Measurements from ENCODE around the gene NR3C1. TPM values are rescaled to one million over a fixed set of nuclear protein-coding genes. Genes with fewer than 3 reads are reported as not detected.

The NR3C1 gene
- total RNA-seq, 4 donors from 2014 or later = 40.4 to 55.0 (median 45.2) TPM

GRCh38 chr5:143319437-143320227 is 83.9 kb downstream of the NR3C1 start:
- TF ChIP-seq, protein P1, sequence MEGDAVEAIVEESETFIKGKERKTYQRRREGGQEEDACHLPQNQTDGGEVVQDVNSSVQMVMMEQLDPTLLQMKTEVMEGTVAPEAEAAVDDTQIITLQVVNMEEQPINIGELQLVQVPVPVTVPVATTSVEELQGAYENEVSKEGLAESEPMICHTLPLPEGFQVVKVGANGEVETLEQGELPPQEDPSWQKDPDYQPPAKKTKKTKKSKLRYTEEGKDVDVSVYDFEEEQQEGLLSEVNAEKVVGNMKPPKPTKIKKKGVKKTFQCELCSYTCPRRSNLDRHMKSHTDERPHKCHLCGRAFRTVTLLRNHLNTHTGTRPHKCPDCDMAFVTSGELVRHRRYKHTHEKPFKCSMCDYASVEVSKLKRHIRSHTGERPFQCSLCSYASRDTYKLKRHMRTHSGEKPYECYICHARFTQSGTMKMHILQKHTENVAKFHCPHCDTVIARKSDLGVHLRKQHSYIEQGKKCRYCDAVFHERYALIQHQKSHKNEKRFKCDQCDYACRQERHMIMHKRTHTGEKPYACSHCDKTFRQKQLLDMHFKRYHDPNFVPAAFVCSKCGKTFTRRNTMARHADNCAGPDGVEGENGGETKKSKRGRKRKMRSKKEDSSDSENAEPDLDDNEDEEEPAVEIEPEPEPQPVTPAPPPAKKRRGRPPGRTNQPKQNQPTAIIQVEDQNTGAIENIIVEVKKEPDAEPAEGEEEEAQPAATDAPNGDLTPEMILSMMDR (IDR thresholded peaks at IDR 0.05) = no peak
- intact Hi-C loops (cut with DNase I; ENCODE audit: low total_unique reads) = no loop called here
- no peak for DNase-seq (ENCODE audit: low spot score in 2 of 2)
- no peak overlapping the region for H3K4me3 ChIP-seq (ENCODE audit: low read depth, poor library complexity, severe bottlenecking)
- 68 to 76% methylated on average over 5 of the region's 5 CpGs for WGBS, 2 donors

DNA sequence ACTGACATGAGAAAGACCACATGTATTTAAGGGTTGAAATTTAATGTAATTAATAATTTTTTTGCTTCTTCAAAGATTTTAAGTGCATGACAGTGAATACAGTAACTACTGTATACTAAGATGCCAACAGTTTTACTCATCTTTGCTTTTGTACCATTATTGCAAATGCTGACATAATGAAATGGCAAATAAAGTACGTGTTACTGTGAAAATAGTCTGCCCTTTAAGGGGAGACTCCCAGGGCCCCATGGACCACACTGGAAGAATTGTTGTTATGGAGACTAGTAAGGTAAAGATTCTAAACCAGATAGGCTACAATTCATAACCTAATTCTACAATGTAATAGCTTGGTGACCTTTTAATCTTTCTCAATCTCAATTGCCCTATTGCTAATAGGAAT is 84.7 kb downstream of the NR3C1 start:
- 71 to 93% methylated on average over 1 of the region's 1 CpG for WGBS, 2 donors
- no peak for DNase-seq (ENCODE audit: low spot score in 2 of 2)
- intact Hi-C loops (cut with DNase I; ENCODE audit: low total_unique reads) = no loop called here
- H3K4me3 ChIP-seq (ENCODE audit: low read depth, poor library complexity, severe bottlenecking) = no peak overlapping the region
- TF ChIP-seq, protein P1 (IDR thresholded peaks at IDR 0.05) = no peak
- TF ChIP-seq POLR2A (IDR thresholded peaks at IDR 0.05) = no peak

- no peak for DNase-seq (ENCODE audit: low spot score in 2 of 2)
- intact Hi-C loops (cut with DNase I; ENCODE audit: low total_unique reads) = no loop called here
- H3K4me3 ChIP-seq (ENCODE audit: low read depth, poor library complexity, severe bottlenecking) = no peak overlapping the region
- WGBS, 2 donors = 80 to 89% methylated on average over 1 of the region's 1 CpG
- TF ChIP-seq, protein P1 (IDR thresholded peaks at IDR 0.05) = no peak
- TF ChIP-seq POLR2A (IDR thresholded peaks at IDR 0.05) = no peak
Observed at GRCh38 chr5:143318270-143318669, 85.2 kb downstream of the NR3C1 start.

- DNase-seq (ENCODE audit: low spot score in 2 of 2) = no peak
- H3K4me3 ChIP-seq (ENCODE audit: low read depth, poor library complexity, severe bottlenecking) = no peak overlapping the region
- intact Hi-C loops (cut with DNase I; ENCODE audit: low total_unique reads) = no loop called here
- TF ChIP-seq POLR2A (IDR thresholded peaks at IDR 0.05) = no peak
- 36 to 47% methylated on average over 4 of the region's 4 CpGs for WGBS, 2 donors
Observed at GRCh38 chr5:143316844-143317631, 86.4 kb downstream of the NR3C1 start.

GRCh38 chr5:143316337-143316736 is 87.1 kb downstream of the NR3C1 start:
- no peak overlapping the region for H3K4me3 ChIP-seq (ENCODE audit: low read depth, poor library complexity, severe bottlenecking)
- intact Hi-C loops (cut with DNase I; ENCODE audit: low total_unique reads) = no loop called here
- WGBS, 2 donors = 90 to 93% methylated on average over 6 of the region's 6 CpGs
- TF ChIP-seq, protein P1 (IDR thresholded peaks at IDR 0.05) = no peak
- TF ChIP-seq POLR2A (IDR thresholded peaks at IDR 0.05) = no peak
- no peak for DNase-seq (ENCODE audit: low spot score in 2 of 2)

GRCh38 chr5:143315929-143316328 is 87.6 kb downstream of the NR3C1 start:
- 83 to 88% methylated on average over 6 of the region's 6 CpGs for WGBS, 2 donors
- TF ChIP-seq POLR2A (IDR thresholded peaks at IDR 0.05) = no peak
- TF ChIP-seq, protein P1 (IDR thresholded peaks at IDR 0.05) = no peak

More at GRCh38 chr5:143315929-143316328, 87.6 kb downstream of the NR3C1 start:
- no peak overlapping the region for H3K4me3 ChIP-seq (ENCODE audit: low read depth, poor library complexity, severe bottlenecking)
- DNase-seq (ENCODE audit: low spot score in 2 of 2) = no peak
- intact Hi-C loops (cut with DNase I; ENCODE audit: low total_unique reads) = no loop called here
